Measurements from ENCODE around the gene ZNRF3.

The ZNRF3 gene

GRCh38 chr22:28973352-28973751 lies 90.0 kb downstream of the ZNRF3 start:
- no peak overlapping the region for H3K4me2 ChIP-seq (ENCODE audit: insufficient read depth, low read length)
- H3K9ac ChIP-seq (ENCODE audit: low read depth, low read length), result no peak overlapping the region
- H3K27ac ChIP-seq (ENCODE audit: low read length), result no peak overlapping the region
- H2AFZ ChIP-seq (ENCODE audit: low read depth, low read length), result no peak overlapping the region
- H3K9me3 ChIP-seq (ENCODE audit: insufficient read depth, low read length, severe bottlenecking), result no peaks in the 10 kb centered on the region
- DNase-seq, result no peak
- no peak overlapping the region for H3K4me3 ChIP-seq (ENCODE audit: low read depth in 1 of 2, low read length in 2 of 2)
- peaks cover 50% of the 10 kb centered on the region for H4K20me1 ChIP-seq (ENCODE audit: insufficient read depth, low read length)
- H3K79me2 ChIP-seq (ENCODE audit: insufficient read depth, low read length), result no peaks in the 10 kb centered on the region
- no peak for ATAC-seq (ENCODE audit: insufficient read depth, low read depth)
- no peaks in the 10 kb centered on the region for H3K36me3 ChIP-seq (ENCODE audit: insufficient read depth, low read length)
- no peaks in the 10 kb centered on the region for H3K4me1 ChIP-seq (ENCODE audit: insufficient read depth, low read length)
- H3K27me3 ChIP-seq (ENCODE audit: insufficient read depth, low read length, poor library complexity), result peaks cover 20% of the 10 kb centered on the region
- TF ChIP-seq CTCF (IDR thresholded peaks at IDR 0.05; ENCODE audit: borderline replicate concordance, extremely low read depth, low read length, poor library complexity, severe bottlenecking) (no peak), EZH2 (IDR thresholded peaks at IDR 0.05; ENCODE audit: borderline replicate concordance, low read depth, low read length, severe bottlenecking) (no peak)

GRCh38 chr22:28977060-28977459 lies 93.7 kb downstream of the ZNRF3 start:
- Histone ChIP-seq H2AFZ (ENCODE audit: low read depth, low read length) (no peak overlapping the region), H3K27me3 (ENCODE audit: insufficient read depth, low read length, poor library complexity) (peaks cover 14% of the 10 kb centered on the region), H3K4me3 (ENCODE audit: low read depth in 1 of 2, low read length in 2 of 2) (no peak overlapping the region), H3K9ac (ENCODE audit: low read depth, low read length) (no peak overlapping the region), H3K27ac (ENCODE audit: low read length) (no peak overlapping the region), H3K9me3 (ENCODE audit: insufficient read depth, low read length, severe bottlenecking) (no peaks in the 10 kb centered on the region), H3K4me2 (ENCODE audit: insufficient read depth, low read length) (no peak overlapping the region), H4K20me1 (ENCODE audit: insufficient read depth, low read length) (peaks cover 54% of the 10 kb centered on the region), H3K36me3 (ENCODE audit: insufficient read depth, low read length) (no peaks in the 10 kb centered on the region), H3K4me1 (ENCODE audit: insufficient read depth, low read length) (no peaks in the 10 kb centered on the region), H3K79me2 (ENCODE audit: insufficient read depth, low read length) (no peaks in the 10 kb centered on the region)
- TF ChIP-seq EZH2 (IDR thresholded peaks at IDR 0.05; ENCODE audit: borderline replicate concordance, low read depth, low read length, severe bottlenecking), result no peak
- no peak for TF ChIP-seq CTCF (IDR thresholded peaks at IDR 0.05; ENCODE audit: borderline replicate concordance, extremely low read depth, low read length, poor library complexity, severe bottlenecking)
- ATAC-seq (ENCODE audit: insufficient read depth, low read depth) (no peak), DNase-seq (no peak)

- Histone ChIP-seq H3K9me3 (ENCODE audit: insufficient read depth, low read length, severe bottlenecking) (no peaks in the 10 kb centered on the region), H3K79me2 (ENCODE audit: insufficient read depth, low read length) (no peaks in the 10 kb centered on the region), H3K4me2 (ENCODE audit: insufficient read depth, low read length) (no peak overlapping the region), H3K4me1 (ENCODE audit: insufficient read depth, low read length) (no peaks in the 10 kb centered on the region), H2AFZ (ENCODE audit: low read depth, low read length) (no peak overlapping the region), H3K27me3 (ENCODE audit: insufficient read depth, low read length, poor library complexity) (peaks cover 14% of the 10 kb centered on the region), H4K20me1 (ENCODE audit: insufficient read depth, low read length) (peaks cover 52% of the 10 kb centered on the region), H3K4me3 (ENCODE audit: low read depth in 1 of 2, low read length in 2 of 2) (no peak overlapping the region), H3K36me3 (ENCODE audit: insufficient read depth, low read length) (no peaks in the 10 kb centered on the region), H3K9ac (ENCODE audit: low read depth, low read length) (no peak overlapping the region), H3K27ac (ENCODE audit: low read length) (no peak overlapping the region)
- DNase-seq (no peak), ATAC-seq (ENCODE audit: insufficient read depth, low read depth) (no peak)
- no peak for TF ChIP-seq EZH2 (IDR thresholded peaks at IDR 0.05; ENCODE audit: borderline replicate concordance, low read depth, low read length, severe bottlenecking)
- TF ChIP-seq CTCF (IDR thresholded peaks at IDR 0.05; ENCODE audit: borderline replicate concordance, extremely low read depth, low read length, poor library complexity, severe bottlenecking), result no peak
Measured at GRCh38 chr22:28977481-28977971, 94.2 kb downstream of the ZNRF3 start.

DNA sequence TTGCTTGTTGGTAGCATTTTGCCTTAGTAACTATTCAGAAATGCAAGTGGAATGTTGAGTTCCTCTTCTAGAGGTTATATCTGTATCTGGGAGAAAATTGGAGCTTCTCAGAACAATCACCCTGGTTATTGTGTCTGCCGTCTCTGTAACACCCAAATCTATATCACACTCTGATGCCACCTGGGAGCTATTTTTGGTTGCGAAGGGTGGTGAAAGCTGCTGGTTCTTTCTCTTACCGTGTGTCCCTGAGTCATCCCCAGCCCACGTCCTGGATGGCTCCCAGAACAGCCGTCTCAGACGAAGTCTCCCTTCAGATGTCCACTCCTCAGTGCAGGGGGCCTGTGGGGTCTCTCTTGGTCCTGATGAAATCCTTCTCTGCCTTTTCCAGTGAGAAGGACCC lies 94.8 kb downstream of the ZNRF3 start:
- DNase-seq, result no peak
- H3K27me3 ChIP-seq (ENCODE audit: insufficient read depth, low read length, poor library complexity), result peaks cover 14% of the 10 kb centered on the region
- no peaks in the 10 kb centered on the region for H3K79me2 ChIP-seq (ENCODE audit: insufficient read depth, low read length)
- no peak for TF ChIP-seq CTCF (IDR thresholded peaks at IDR 0.05; ENCODE audit: borderline replicate concordance, extremely low read depth, low read length, poor library complexity, severe bottlenecking)
- no peak for TF ChIP-seq EZH2 (IDR thresholded peaks at IDR 0.05; ENCODE audit: borderline replicate concordance, low read depth, low read length, severe bottlenecking)
- no peak overlapping the region for H3K27ac ChIP-seq (ENCODE audit: low read length)
- peaks cover 57% of the 10 kb centered on the region for H4K20me1 ChIP-seq (ENCODE audit: insufficient read depth, low read length)
- H3K9ac ChIP-seq (ENCODE audit: low read depth, low read length), result no peak overlapping the region
- no peaks in the 10 kb centered on the region for H3K9me3 ChIP-seq (ENCODE audit: insufficient read depth, low read length, severe bottlenecking)
- H2AFZ ChIP-seq (ENCODE audit: low read depth, low read length), result no peak overlapping the region
- H3K4me1 ChIP-seq (ENCODE audit: insufficient read depth, low read length), result no peaks in the 10 kb centered on the region
- no peak overlapping the region for H3K4me3 ChIP-seq (ENCODE audit: low read depth in 1 of 2, low read length in 2 of 2)
- no peak overlapping the region for H3K4me2 ChIP-seq (ENCODE audit: insufficient read depth, low read length)
- no peak for ATAC-seq (ENCODE audit: insufficient read depth, low read depth)
- no peaks in the 10 kb centered on the region for H3K36me3 ChIP-seq (ENCODE audit: insufficient read depth, low read length)
